ENCODE data around the gene TAPT1.

Gene TAPT1

DNA sequence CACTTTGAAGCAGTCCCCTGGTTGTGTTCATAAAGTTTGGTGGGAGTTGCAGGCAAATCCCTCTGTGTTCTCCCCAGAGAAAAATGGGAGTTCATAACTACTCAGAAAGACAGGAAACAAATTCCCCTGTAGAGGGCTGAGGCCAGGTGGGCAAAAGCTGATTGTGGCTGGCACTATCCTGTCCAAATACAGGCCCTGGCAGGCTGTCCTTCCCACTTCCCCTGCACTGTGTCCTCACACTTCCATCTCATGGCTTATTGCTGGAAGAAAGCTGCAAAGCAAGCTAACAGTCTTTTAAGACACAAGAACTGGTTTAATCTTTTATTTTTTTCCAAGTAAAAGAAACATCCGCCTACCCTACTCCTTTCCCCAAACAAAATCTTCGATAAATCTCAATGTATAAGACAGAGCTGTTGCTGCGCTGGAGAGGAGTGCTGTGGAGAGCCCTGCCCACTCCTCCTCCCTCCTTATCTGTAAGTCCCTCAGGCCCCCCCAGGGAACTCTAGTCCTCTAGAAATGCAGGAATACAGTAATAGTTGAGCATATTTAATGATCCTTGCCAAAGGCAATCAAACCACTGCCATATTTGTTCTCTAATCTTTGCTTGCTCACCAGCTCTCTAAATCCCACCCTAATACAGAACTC, 14.0 kb downstream of the TAPT1 start:
- TF ChIP-seq, protein P1, sequence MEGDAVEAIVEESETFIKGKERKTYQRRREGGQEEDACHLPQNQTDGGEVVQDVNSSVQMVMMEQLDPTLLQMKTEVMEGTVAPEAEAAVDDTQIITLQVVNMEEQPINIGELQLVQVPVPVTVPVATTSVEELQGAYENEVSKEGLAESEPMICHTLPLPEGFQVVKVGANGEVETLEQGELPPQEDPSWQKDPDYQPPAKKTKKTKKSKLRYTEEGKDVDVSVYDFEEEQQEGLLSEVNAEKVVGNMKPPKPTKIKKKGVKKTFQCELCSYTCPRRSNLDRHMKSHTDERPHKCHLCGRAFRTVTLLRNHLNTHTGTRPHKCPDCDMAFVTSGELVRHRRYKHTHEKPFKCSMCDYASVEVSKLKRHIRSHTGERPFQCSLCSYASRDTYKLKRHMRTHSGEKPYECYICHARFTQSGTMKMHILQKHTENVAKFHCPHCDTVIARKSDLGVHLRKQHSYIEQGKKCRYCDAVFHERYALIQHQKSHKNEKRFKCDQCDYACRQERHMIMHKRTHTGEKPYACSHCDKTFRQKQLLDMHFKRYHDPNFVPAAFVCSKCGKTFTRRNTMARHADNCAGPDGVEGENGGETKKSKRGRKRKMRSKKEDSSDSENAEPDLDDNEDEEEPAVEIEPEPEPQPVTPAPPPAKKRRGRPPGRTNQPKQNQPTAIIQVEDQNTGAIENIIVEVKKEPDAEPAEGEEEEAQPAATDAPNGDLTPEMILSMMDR (IDR thresholded peaks at IDR 0.05; ENCODE audit: extremely low read depth, missing control alignments) = no peak
- DNase-seq (ENCODE audit: low spot score) = no peak

DNA sequence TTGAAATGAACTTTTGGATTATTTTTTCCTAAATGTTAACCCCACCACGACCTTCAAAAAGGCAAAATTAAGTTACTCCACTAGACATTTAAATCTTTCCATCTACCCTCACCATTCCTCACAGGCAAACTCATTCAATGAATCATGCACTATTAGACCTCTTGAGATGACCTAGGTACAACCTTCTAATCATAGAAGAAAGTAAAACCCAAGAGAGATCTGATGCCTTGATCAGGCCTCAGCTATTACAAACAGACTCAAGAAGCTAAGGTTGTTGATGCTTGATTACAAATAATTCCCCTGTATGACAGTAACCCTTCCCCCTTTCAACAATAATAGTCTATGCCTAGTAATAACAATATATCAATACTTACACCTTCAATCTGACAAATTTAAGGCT, 18.9 kb downstream of the TAPT1 start:
- DNase-seq (ENCODE audit: low spot score) = no peak
- TF ChIP-seq, protein P1 (IDR thresholded peaks at IDR 0.05; ENCODE audit: extremely low read depth, missing control alignments) = no peak

DNA sequence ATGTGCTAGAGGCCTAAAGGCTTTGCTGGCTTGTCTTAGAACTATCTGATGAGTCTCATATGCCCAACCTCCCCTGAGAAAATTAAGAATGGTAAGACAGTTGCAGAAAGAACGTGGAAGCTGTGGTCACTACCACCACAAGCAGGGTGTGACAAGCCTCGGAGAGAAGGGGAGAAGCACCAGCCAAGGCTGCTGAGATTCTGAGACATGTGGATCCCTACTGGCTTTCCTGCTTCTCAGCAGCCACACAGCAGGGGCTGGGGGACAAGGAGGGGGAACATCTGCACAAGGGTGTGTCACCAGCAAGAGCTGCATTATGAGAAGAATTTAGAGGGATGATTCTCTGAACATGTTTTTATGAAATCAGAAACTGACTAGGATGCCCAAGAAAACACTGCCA, 19.4 kb downstream of the TAPT1 start:
- TF ChIP-seq, protein P1 (IDR thresholded peaks at IDR 0.05; ENCODE audit: extremely low read depth, missing control alignments) = no peak

DNA sequence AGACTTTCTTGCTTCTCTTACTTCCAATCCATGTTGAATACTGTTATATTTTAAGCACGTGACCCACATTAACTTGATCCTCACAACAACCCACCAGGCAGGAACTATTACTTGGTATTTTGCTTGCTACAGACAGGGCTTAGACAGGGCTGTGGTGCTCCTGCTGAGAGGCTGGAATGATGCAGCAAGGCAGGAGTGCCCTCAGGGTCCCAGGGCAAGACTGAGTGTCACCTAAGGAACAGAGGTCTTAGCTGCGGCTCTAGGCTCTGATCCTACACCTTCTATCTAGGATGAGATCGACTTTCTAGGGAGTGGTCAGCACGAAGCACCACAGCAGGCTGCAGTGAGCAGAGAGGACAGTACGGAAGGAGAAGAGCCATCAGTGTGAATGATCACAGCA, 20.0 kb downstream of the TAPT1 start:
- DNase-seq (ENCODE audit: low spot score) = no peak
- TF ChIP-seq, protein P1 (IDR thresholded peaks at IDR 0.05; ENCODE audit: extremely low read depth, missing control alignments) = no peak

More for the DNA sequence above, 19.4 kb downstream of the TAPT1 start:
- no peak for DNase-seq (ENCODE audit: low spot score)

DNA sequence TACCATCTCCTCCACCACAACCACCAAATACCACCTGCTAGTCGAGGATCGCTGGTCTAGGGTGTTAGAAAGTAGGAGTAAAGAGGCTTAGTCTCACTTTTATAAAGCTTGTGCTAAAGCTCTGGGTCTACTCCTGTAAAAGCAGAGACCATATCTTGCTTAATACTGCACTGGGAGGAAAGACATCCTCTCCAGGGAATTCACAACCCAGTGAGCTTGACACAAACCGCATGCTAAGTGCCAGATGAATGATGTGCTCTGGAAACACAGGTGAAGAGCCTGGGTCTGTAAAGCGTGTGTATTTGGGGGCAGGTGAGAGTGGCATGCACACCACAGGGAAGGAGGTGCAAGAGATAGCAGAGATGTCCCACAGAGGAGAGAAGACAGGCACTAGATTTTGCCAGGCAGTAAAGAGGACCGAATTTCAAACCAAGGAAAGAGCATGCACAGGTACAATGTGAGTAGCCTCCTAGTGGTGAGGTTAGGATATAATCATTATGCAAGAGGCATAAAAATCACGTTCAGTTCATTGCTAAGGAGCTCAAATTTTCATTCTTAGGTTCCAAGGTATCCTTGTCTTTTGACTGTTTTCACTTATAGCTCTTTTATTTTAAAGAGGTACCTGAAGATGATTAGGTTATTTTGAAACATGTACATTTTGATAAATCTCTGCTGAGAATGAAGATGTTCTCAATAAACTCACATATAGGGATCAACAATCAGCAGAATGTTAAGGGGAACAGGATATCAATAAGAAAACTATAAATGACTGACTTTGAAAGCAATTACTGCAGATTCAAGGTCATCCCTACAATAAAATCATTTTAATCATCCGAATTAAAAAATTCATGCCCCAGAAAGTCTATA, 20.7 kb downstream of the TAPT1 start:
- TF ChIP-seq, protein P1 (IDR thresholded peaks at IDR 0.05; ENCODE audit: extremely low read depth, missing control alignments) = peak; percentile 24
- DNase-seq (ENCODE audit: low spot score) = peak; percentile 45

DNA sequence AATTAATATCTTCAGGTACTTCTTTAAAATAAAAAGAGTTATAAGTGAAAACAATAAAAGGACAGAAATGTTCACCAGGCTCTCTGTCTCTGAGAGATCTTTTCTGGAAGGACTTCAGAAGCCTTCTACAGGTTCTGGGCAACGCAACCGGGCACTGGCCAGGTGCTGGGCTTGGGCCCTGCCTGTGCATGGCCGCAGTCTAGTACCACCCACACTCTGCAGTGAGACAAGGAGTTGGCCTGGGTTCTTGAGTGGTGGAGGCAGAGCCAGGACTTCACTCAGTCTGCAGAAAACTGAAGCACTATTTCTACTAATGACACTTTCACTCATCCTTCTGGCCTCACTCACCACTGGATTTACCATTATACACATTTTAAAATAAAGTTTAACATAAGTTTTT, 21.8 kb downstream of the TAPT1 start:
- DNase-seq (ENCODE audit: low spot score) = no peak
- TF ChIP-seq, protein P1 (IDR thresholded peaks at IDR 0.05; ENCODE audit: extremely low read depth, missing control alignments) = no peak

DNA sequence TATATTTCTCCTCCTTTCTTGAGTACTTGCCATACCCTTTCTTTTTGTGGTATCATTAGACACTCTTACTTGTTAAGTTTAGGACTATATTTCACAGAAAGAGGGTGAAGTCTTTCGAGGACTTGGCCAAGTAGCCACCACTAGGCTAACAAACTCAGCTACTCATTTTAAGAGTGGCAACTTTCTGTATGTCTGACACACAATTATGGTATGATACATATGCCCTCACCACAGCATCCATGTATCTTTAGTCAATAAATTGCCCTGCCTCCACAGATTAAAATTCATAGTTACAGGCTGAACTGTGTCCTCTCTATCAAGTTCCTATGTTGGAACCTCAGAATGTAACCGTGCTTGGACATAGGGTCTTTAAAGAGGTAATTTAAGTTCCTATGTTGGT, 23.2 kb downstream of the TAPT1 start:
- TF ChIP-seq, protein P1 (IDR thresholded peaks at IDR 0.05; ENCODE audit: extremely low read depth, missing control alignments) = no peak
- DNase-seq (ENCODE audit: low spot score) = no peak
